ENCODE results near the gene HGFAC. TPM values are rescaled to one million over a fixed set of nuclear protein-coding genes. Genes with fewer than 3 reads are reported as not detected.

Gene HGFAC
- total and polyA plus RNA-seq, 4 donors = 0.24 to 2.6 (median 0.37) TPM

- H3K27ac ChIP-seq (ENCODE audit: low read depth in 1 of 2, low read length in 1 of 2) = no peak overlapping the region
- TF ChIP-seq, protein P1, sequence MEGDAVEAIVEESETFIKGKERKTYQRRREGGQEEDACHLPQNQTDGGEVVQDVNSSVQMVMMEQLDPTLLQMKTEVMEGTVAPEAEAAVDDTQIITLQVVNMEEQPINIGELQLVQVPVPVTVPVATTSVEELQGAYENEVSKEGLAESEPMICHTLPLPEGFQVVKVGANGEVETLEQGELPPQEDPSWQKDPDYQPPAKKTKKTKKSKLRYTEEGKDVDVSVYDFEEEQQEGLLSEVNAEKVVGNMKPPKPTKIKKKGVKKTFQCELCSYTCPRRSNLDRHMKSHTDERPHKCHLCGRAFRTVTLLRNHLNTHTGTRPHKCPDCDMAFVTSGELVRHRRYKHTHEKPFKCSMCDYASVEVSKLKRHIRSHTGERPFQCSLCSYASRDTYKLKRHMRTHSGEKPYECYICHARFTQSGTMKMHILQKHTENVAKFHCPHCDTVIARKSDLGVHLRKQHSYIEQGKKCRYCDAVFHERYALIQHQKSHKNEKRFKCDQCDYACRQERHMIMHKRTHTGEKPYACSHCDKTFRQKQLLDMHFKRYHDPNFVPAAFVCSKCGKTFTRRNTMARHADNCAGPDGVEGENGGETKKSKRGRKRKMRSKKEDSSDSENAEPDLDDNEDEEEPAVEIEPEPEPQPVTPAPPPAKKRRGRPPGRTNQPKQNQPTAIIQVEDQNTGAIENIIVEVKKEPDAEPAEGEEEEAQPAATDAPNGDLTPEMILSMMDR (IDR thresholded peaks at IDR 0.05; ENCODE audit: control extremely low read depth, extremely low read depth) = no peak
- H3K4me3 ChIP-seq = no peak overlapping the region
- ATAC-seq (ENCODE audit: insufficient read depth, low FRiP score) (no peak), DNase-seq (peak in 1 of 3 donors; percentile 14)
- no peaks in the 10 kb centered on the region for H3K27me3 ChIP-seq (ENCODE audit: control insufficient read depth in 3 of 3, insufficient read depth in 3 of 3, low read length in 2 of 3)
- WGBS, 2 donors = 89 to 90% methylated on average over 30 of the region's 30 CpGs
- peaks cover 0 to 3% (median 1%) of the 10 kb centered on the region in 4 donors for H3K9me3 ChIP-seq (ENCODE audit: control insufficient read depth in 4 of 4, insufficient read depth in 3 of 4, low read length in 3 of 4)
- H3K9ac ChIP-seq (ENCODE audit: insufficient read depth in 1 of 2, low read length in 2 of 2) = no peak overlapping the region
- peaks cover 0 to 11% (median 1%) of the 10 kb centered on the region in 5 donors for H3K4me1 ChIP-seq (ENCODE audit: control insufficient read depth in 5 of 5, insufficient read depth in 5 of 5, low read length in 5 of 5)
- H3K36me3 ChIP-seq (ENCODE audit: control insufficient read depth in 4 of 4, insufficient read depth in 4 of 4, low read length in 4 of 4) = peaks cover 0 to 4% (median 0%) of the 10 kb centered on the region in 4 donors
These were observed 34.5 kb upstream of the HGFAC start for GRCh38 chr4:3407171-3407771.

GRCh38 chr4:3407930-3408792 is 33.6 kb upstream of the HGFAC start:
- no peak overlapping the region for H3K9ac ChIP-seq (ENCODE audit: insufficient read depth in 1 of 2, low read length in 2 of 2)
- H3K36me3 ChIP-seq (ENCODE audit: control insufficient read depth in 4 of 4, insufficient read depth in 4 of 4, low read length in 4 of 4) = peaks cover 0 to 4% (median 0%) of the 10 kb centered on the region in 4 donors
- peaks cover 0 to 3% (median 1%) of the 10 kb centered on the region in 4 donors for H3K9me3 ChIP-seq (ENCODE audit: control insufficient read depth in 4 of 4, insufficient read depth in 3 of 4, low read length in 3 of 4)
- H3K4me3 ChIP-seq = no peak overlapping the region
- H3K27ac ChIP-seq (ENCODE audit: low read depth in 1 of 2, low read length in 1 of 2) = no peak overlapping the region
- DNase-seq (peak in 1 of 3 donors; percentile 3), ATAC-seq (ENCODE audit: insufficient read depth, low FRiP score) (no peak)
- WGBS, 2 donors = 87 to 91% methylated on average over 26 of the region's 26 CpGs
- TF ChIP-seq, protein P1 (IDR thresholded peaks at IDR 0.05; ENCODE audit: control extremely low read depth, extremely low read depth) = no peak
- H3K27me3 ChIP-seq (ENCODE audit: control insufficient read depth in 3 of 3, insufficient read depth in 3 of 3, low read length in 2 of 3) = no peaks in the 10 kb centered on the region
- H3K4me1 ChIP-seq (ENCODE audit: control insufficient read depth in 5 of 5, insufficient read depth in 5 of 5, low read length in 5 of 5) = peaks cover 0 to 11% (median 1%) of the 10 kb centered on the region in 5 donors

- Histone ChIP-seq H3K27ac (ENCODE audit: low read depth in 1 of 2, low read length in 1 of 2) (no peak overlapping the region), H3K4me1 (ENCODE audit: control insufficient read depth in 5 of 5, insufficient read depth in 5 of 5, low read length in 5 of 5) (peaks cover 0 to 16% (median 2%) of the 10 kb centered on the region in 5 donors), H3K9me3 (ENCODE audit: control insufficient read depth in 4 of 4, insufficient read depth in 3 of 4, low read length in 3 of 4) (peaks cover 0 to 3% (median 1%) of the 10 kb centered on the region in 4 donors), H3K36me3 (ENCODE audit: control insufficient read depth in 4 of 4, insufficient read depth in 4 of 4, low read length in 4 of 4) (peaks cover 0 to 4% (median 0%) of the 10 kb centered on the region in 4 donors), H3K27me3 (ENCODE audit: control insufficient read depth in 3 of 3, insufficient read depth in 3 of 3, low read length in 2 of 3) (no peaks in the 10 kb centered on the region), H3K4me3 (no peak overlapping the region), H3K9ac (ENCODE audit: insufficient read depth in 1 of 2, low read length in 2 of 2) (no peak overlapping the region)
- TF ChIP-seq, protein P1 (IDR thresholded peaks at IDR 0.05; ENCODE audit: control extremely low read depth, extremely low read depth) = no peak
- DNase-seq (peak in 1 of 3 donors; percentile 10), ATAC-seq (ENCODE audit: insufficient read depth, low FRiP score) (no peak)
- WGBS, 2 donors = 87 to 90% methylated on average over 8 of the region's 8 CpGs
These were observed 32.9 kb upstream of the HGFAC start for GRCh38 chr4:3408793-3409330.

Measured in lung (tissue), 12 donors.